Trophoblast cell (in vitro differentiated cells and primary cell): ENCODE data around the gene CRLF1.

Experiments used
- DNase-seq, 2 donors: peaks; one replicate each; pipeline ENCODE4 v3.0.0-alpha.2; 2016
- H2AFZ ChIP-seq: 2 replicates; pipeline ENCODE4 v1.6.1; 2013; ENCODE audit warnings: low read length, moderate library complexity, mild to moderate bottlenecking; ENCODE audit not compliant: insufficient read depth, poor library complexity
- H2AK5ac ChIP-seq: 2 replicates; pipeline ENCODE4 v1.6.1; 2013; ENCODE audit warnings: mild to moderate bottlenecking, low read length
- H2BK120ac ChIP-seq: 2 replicates; pipeline ENCODE4 v1.6.1; 2013; ENCODE audit warnings: low read length, mild to moderate bottlenecking, moderate library complexity; ENCODE audit not compliant: insufficient read depth, poor library complexity
- H2BK12ac ChIP-seq: 2 replicates; pipeline ENCODE4 v1.6.1; 2013; ENCODE audit warnings: mild to moderate bottlenecking, low read length, moderate library complexity
- H2BK5ac ChIP-seq: 2 replicates; pipeline ENCODE4 v1.6.1; 2013; ENCODE audit warnings: low read length, low read depth, moderate library complexity, mild to moderate bottlenecking; ENCODE audit not compliant: poor library complexity
- H3K14ac ChIP-seq: 2 replicates; pipeline ENCODE4 v1.6.1; 2013; ENCODE audit warnings: mild to moderate bottlenecking, low read length
- H3K18ac ChIP-seq: 2 replicates; pipeline ENCODE4 v1.6.1; 2013; ENCODE audit warnings: mild to moderate bottlenecking, low read length
- H3K23ac ChIP-seq: 2 replicates; pipeline ENCODE4 v1.6.1; 2013; ENCODE audit warnings: low read length
- H3K27ac ChIP-seq: 2 replicates; pipeline ENCODE4 v1.5.1; 2013; ENCODE audit warnings: low read depth, mild to moderate bottlenecking, inconsistent platforms, low read length, moderate library complexity
- H3K27me3 ChIP-seq: 2 replicates; pipeline ENCODE4 v1.6.1; 2013; ENCODE audit warnings: inconsistent platforms, mild to moderate bottlenecking, low read length, moderate library complexity; ENCODE audit not compliant: insufficient read depth
- H3K36me3 ChIP-seq, 2 experiments: 1 replicate in 1 of 2; 2 replicates in 1 of 2; pipeline ENCODE4 v1.6.1; 2013; ENCODE audit warnings: low read length in 2 of 2, mild to moderate bottlenecking in 2 of 2, moderate library complexity in 1 of 2; ENCODE audit not compliant: insufficient read depth in 2 of 2, control insufficient read depth in 1 of 2
- H3K4ac ChIP-seq: 2 replicates; pipeline ENCODE4 v1.6.1; 2013; ENCODE audit warnings: low read depth, mild to moderate bottlenecking, low read length, moderate library complexity
- H3K4me1 ChIP-seq, 2 experiments: 1 replicate in 1 of 2; 2 replicates in 1 of 2; pipeline ENCODE4 v1.6.1; 2013; ENCODE audit warnings: low read length in 2 of 2, mild to moderate bottlenecking in 2 of 2, moderate library complexity in 1 of 2; ENCODE audit not compliant: insufficient read depth in 2 of 2, control insufficient read depth in 1 of 2
- H3K4me2 ChIP-seq: 2 replicates; pipeline ENCODE4 v1.6.1; 2013; ENCODE audit warnings: inconsistent platforms, mild to moderate bottlenecking, low read length, moderate library complexity
- H3K4me3 ChIP-seq: 2 replicates; pipeline ENCODE4 v1.5.1; 2013; ENCODE audit warnings: mild to moderate bottlenecking, low read depth, low read length, inconsistent platforms
- H3K79me1 ChIP-seq: one replicate; pipeline ENCODE4 v1.6.1; 2013; ENCODE audit warnings: low read length
- H3K79me2 ChIP-seq: 2 replicates; pipeline ENCODE4 v1.6.1; 2013; ENCODE audit warnings: low read length, mild to moderate bottlenecking; ENCODE audit not compliant: control insufficient read depth, insufficient read depth, poor library complexity
- H3K9ac ChIP-seq: 2 replicates; pipeline ENCODE4 v1.6.1; 2013; ENCODE audit warnings: mild to moderate bottlenecking, low read length
- H3K9me3 ChIP-seq: 2 replicates; pipeline ENCODE4 v1.6.1; 2013; ENCODE audit warnings: low read depth, mild to moderate bottlenecking, control low read depth, inconsistent platforms, low read length; ENCODE audit not compliant: insufficient read depth
- H4K12ac ChIP-seq: 2 replicates; pipeline ENCODE4 v1.6.1; 2013; ENCODE audit warnings: low read depth, mild to moderate bottlenecking, low read length, moderate library complexity
- H4K8ac ChIP-seq: 2 replicates; pipeline ENCODE4 v1.6.1; 2013; ENCODE audit warnings: low read depth, mild to moderate bottlenecking, low read length, moderate library complexity
- H4K91ac ChIP-seq: one replicate; pipeline ENCODE4 v1.6.1; 2013; ENCODE audit warnings: low read depth, mild to moderate bottlenecking, low read length, moderate library complexity
- WGBS: extraction: QIAGEN DNeasy Blood & Tissue Kit; methylation state at CpG from one replicate; pipeline ENCODE4 v1.1.7; 2013; ENCODE audit warnings: missing lambda C conversion rate; ENCODE audit not compliant: insufficient read length, insufficient coverage; ENCODE audit errors: extremely low coverage; 5-methylcytosine and 5-hydroxymethylcytosine counted together

CRLF1 gene

DNA sequence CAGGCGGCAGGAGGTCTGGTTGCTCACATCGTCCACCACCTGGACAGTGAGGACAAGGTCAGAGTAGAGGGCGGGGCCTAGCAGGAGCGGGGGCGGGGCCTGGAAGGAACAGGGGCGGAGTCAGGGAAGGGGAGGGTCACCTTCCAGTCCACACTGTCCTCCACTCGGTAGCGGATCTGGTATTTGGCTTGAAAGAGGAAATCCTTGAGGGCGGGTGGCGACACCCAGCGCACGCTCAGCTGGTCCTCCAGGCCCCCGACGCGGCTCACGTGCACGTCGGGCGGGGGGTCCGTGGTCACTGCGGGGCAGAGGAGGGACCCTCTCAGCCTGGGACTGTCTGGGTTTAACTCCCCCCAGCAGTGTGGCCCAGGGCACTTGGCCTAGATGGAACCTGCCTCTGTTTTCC is 9.8 kb downstream of the CRLF1 start:
- H3K14ac ChIP-seq: no peak overlapping the region
- no peak overlapping the region for H3K4me2 ChIP-seq
- H3K23ac ChIP-seq: no peak overlapping the region
- no peak overlapping the region for H4K8ac ChIP-seq
- no peaks in the 10 kb centered on the region for H3K79me2 ChIP-seq
- H3K27me3 ChIP-seq: no peaks in the 10 kb centered on the region
- no peak overlapping the region for H2BK12ac ChIP-seq
- H4K91ac ChIP-seq: no peak overlapping the region
- no peaks in the 10 kb centered on the region for H3K79me1 ChIP-seq
- H3K4ac ChIP-seq: no peak overlapping the region
- no peak overlapping the region for H2AFZ ChIP-seq
- peaks cover 1% of the 10 kb centered on the region for H3K9me3 ChIP-seq
- no peak overlapping the region for H4K12ac ChIP-seq
- H3K18ac ChIP-seq: no peak overlapping the region
- no peak overlapping the region for H3K9ac ChIP-seq
- H3K4me3 ChIP-seq: no peak overlapping the region
- no peak overlapping the region for H3K27ac ChIP-seq
- DNase-seq: peak; percentile 20 to 57
- H2AK5ac ChIP-seq: no peak overlapping the region
- peaks cover 0 to 2% of the 10 kb centered on the region in 2 experiments for H3K36me3 ChIP-seq
- no peak overlapping the region for H2BK120ac ChIP-seq
- no peak overlapping the region for H2BK5ac ChIP-seq
- peaks cover 5 to 9% of the 10 kb centered on the region in 2 experiments for H3K4me1 ChIP-seq
- no CpG with 5 or more reads among the region's 21 CpGs for WGBS

DNA sequence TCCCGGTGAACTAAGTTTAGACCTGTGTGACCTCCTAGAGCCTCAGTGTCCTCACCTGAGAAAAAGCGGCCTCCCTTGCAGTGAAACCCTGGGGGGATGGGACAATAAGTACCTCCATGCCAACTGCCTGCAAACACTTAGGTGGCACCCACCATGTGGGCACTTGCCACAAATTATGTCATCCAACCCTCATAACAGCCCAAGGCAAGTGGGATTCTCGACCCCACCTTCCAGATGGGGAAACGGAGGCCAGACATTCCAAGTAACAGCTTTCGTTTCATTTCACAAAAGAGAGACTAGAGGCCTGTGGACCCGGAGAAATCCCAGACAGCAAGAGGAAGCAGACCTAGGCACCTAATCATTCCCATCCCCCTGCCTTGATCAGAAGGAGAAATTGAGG is 11.1 kb downstream of the CRLF1 start:
- no peak overlapping the region for H3K9ac ChIP-seq
- no peak overlapping the region for H2BK120ac ChIP-seq
- no peaks in the 10 kb centered on the region for H3K27me3 ChIP-seq
- no peak overlapping the region for H4K12ac ChIP-seq
- H3K23ac ChIP-seq: no peak overlapping the region
- H3K9me3 ChIP-seq: peaks cover 4% of the 10 kb centered on the region
- H3K18ac ChIP-seq: no peak overlapping the region
- WGBS: no CpG with 5 or more reads among the region's 6 CpGs
- H2BK12ac ChIP-seq: no peak overlapping the region
- no peak overlapping the region for H3K4ac ChIP-seq
- peaks cover 5 to 9% of the 10 kb centered on the region in 2 experiments for H3K4me1 ChIP-seq
- DNase-seq: no peak
- H3K27ac ChIP-seq: no peak overlapping the region
- H3K79me2 ChIP-seq: no peaks in the 10 kb centered on the region
- H3K36me3 ChIP-seq: peaks cover 4 to 6% of the 10 kb centered on the region in 2 experiments
- no peak overlapping the region for H3K4me2 ChIP-seq
- no peak overlapping the region for H2AFZ ChIP-seq
- no peak overlapping the region for H2AK5ac ChIP-seq
- H2BK5ac ChIP-seq: no peak overlapping the region
- no peak overlapping the region for H4K8ac ChIP-seq
- H3K79me1 ChIP-seq: no peaks in the 10 kb centered on the region
- H4K91ac ChIP-seq: no peak overlapping the region
- no peak overlapping the region for H3K4me3 ChIP-seq
- no peak overlapping the region for H3K14ac ChIP-seq

DNA sequence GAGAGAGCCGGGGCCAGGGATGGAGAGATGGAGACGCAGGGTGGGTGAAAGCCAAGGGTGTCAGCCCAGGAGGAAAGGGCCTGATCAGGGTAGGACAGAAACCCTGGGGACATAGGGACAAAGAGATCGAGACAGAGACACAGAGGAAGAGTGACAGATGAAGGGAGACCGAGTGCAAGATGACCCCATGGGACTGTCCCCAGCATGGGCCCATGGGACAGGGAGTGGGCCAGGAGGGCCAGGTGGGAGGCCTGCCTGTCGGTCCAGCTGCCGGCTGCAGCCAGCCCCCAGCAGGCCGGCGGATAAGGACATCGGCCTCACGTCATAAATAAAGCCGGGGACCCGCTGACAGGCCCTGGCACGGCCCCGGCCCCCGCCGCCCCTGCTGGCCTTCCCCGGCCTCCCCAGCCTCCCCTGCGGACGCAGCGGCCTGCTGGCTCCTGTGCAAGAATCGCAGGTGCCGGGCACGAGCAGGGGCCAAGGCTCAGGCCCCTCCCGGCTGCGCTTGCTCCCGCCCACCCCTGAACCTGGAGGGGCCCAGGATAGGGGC is 11.7 kb downstream of the CRLF1 start:
- Histone ChIP-seq H3K79me2 (no peaks in the 10 kb centered on the region), H2AK5ac (no peak overlapping the region), H2BK120ac (no peak overlapping the region), H3K27me3 (no peaks in the 10 kb centered on the region), H3K36me3 (peaks cover 4 to 6% of the 10 kb centered on the region in 2 experiments), H4K8ac (no peak overlapping the region), H3K4me1 (peaks cover 5 to 9% of the 10 kb centered on the region in 2 experiments), H3K79me1 (peaks cover 3% of the 10 kb centered on the region), H4K12ac (no peak overlapping the region), H4K91ac (no peak overlapping the region), H3K27ac (no peak overlapping the region), H3K9me3 (peaks cover 4% of the 10 kb centered on the region), H2BK12ac (no peak overlapping the region), H3K23ac (no peak overlapping the region), H2BK5ac (no peak overlapping the region), H2AFZ (no peak overlapping the region), H3K4me2 (peak overlapping the region; percentile 74), H3K4ac (no peak overlapping the region), H3K18ac (no peak overlapping the region), H3K9ac (no peak overlapping the region), H3K4me3 (no peak overlapping the region), H3K14ac (no peak overlapping the region)
- no peak for DNase-seq
- no CpG with 5 or more reads among the region's 26 CpGs for WGBS

DNA sequence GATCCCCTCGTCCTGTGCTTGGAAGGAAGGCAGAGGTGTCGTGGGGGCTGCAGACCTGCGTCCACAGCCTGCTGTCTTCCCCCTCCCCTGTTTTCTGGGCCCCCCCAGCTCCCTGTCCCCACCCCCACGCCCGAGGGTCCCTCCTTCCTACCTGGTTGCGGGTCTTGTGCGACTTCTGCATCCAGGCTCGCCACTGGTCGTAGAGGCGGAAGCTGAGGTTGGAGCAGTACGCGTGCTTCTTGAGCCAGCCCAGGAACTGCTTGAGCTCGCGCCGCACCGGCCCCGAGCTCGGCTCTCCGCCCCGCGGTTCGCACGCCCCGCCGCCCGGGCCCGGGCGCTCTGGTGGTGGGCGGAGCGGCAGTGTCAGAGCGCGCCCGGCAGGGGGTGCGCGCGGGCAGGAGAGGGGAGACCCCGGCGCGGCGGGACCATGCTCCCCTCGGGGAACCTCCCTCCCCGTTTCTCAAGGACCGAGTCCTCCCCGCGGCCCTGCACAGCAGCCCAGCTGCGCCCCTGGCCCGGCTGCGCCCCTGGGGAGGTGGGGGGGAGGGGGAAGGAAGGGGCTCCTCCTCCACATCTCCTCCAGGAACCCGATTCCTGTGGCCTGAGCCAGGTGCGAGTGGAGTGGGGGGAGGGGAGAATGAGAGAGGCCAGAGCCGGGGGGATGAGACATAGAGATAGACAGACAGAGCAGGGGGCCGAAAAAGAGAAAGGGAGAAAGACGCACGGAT is 12.3 kb downstream of the CRLF1 start:
- Histone ChIP-seq H3K18ac (no peak overlapping the region), H3K14ac (no peak overlapping the region), H3K4me1 (peaks cover 5 to 15% of the 10 kb centered on the region in 2 experiments), H3K4ac (no peak overlapping the region), H2BK5ac (no peak overlapping the region), H2AK5ac (no peak overlapping the region), H4K8ac (peak overlapping the region; percentile 30), H3K9me3 (peaks cover 7% of the 10 kb centered on the region), H3K79me1 (peaks cover 7% of the 10 kb centered on the region), H3K79me2 (peaks cover under 1% of the 10 kb centered on the region), H3K36me3 (peaks cover 4 to 6% of the 10 kb centered on the region in 2 experiments), H3K4me2 (peak overlapping the region; percentile 74), H3K27ac (no peak overlapping the region), H3K9ac (peak overlapping the region; percentile 12), H2BK12ac (no peak overlapping the region), H3K27me3 (no peaks in the 10 kb centered on the region), H3K23ac (no peak overlapping the region), H2BK120ac (no peak overlapping the region), H4K12ac (no peak overlapping the region), H3K4me3 (peak overlapping the region; percentile 63), H4K91ac (no peak overlapping the region), H2AFZ (peak overlapping the region; percentile 43)
- WGBS: no CpG with 5 or more reads among the region's 54 CpGs
- peak; percentile 61 to 80 for DNase-seq
